GM12891 (cell line): ENCODE measurements around the gene LRRC47.

Experiments
- POLR2A ChIP-seq: IDR thresholded peaks from 2 replicates; pipeline ENCODE4 v1.6.1; 2011; ENCODE audit warnings: low read depth, low read length, control low read depth
- POLR2AphosphoS5 ChIP-seq: IDR thresholded peaks from 2 replicates; pipeline ENCODE4 v1.6.1; 2011; ENCODE audit warnings: low read depth, low read length, control low read depth
- SPI1 ChIP-seq: IDR thresholded peaks from 2 replicates; pipeline ENCODE4 v1.6.1; 2011; ENCODE audit warnings: low read depth, low read length, control low read depth
- TAF1 ChIP-seq: IDR thresholded peaks from 2 replicates; pipeline ENCODE4 v1.6.1; 2011; ENCODE audit warnings: low read depth, low read length, control low read depth

- TF ChIP-seq POLR2AphosphoS5 (no peak), POLR2A (no peak), SPI1 (no peak), TAF1 (no peak)
Measured at GRCh38 chr1:3735688-3736087, 60.6 kb downstream of the LRRC47 start.
